ENCODE data around the gene CLDN4.
"Not testable (repeated sequence)": the region's sequence is repeated elsewhere in the genome, so short reads cannot be mapped to it uniquely, and the experiment has no call there.

Gene CLDN4

GRCh38 chr7:73823873-73824592 lies 6.8 kb upstream of the CLDN4 start:
- DNase-seq (ENCODE audit: low spot score): no peak

- no peak for DNase-seq (ENCODE audit: low spot score)
Measured at GRCh38 chr7:73824986-73825385, 5.8 kb upstream of the CLDN4 start.

DNA sequence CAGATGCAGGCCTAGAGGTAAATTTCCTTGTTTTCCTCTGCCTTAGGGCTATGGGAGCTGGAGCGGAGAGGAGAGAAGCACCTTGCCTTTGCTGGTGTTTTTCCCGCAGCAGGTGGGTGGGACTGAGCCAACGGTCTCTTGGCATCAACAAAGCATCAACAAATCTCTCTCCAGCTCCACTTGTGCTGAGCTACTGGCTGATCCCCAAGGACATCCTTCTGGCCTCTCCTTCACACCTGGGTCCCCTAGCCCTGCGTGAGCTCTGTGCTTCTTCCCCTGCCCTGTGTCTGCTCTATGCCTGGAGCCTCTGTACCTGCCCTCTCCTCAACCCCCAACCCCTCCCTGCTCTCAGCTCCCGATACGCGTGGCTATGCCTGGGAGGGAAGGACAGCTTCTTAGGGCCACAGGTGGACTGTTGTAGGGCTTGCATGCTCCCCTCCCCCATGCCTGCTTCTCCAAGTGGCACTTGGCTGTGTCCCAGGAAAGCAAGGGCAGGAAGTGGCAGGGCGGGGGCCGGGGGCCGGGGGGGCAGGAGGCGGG lies 3.2 kb upstream of the CLDN4 start:
- no peak for DNase-seq (ENCODE audit: low spot score)

GRCh38 chr7:73828107-73828803 lies 2.5 kb upstream of the CLDN4 start:
- DNase-seq (ENCODE audit: low spot score): no peak

DNA sequence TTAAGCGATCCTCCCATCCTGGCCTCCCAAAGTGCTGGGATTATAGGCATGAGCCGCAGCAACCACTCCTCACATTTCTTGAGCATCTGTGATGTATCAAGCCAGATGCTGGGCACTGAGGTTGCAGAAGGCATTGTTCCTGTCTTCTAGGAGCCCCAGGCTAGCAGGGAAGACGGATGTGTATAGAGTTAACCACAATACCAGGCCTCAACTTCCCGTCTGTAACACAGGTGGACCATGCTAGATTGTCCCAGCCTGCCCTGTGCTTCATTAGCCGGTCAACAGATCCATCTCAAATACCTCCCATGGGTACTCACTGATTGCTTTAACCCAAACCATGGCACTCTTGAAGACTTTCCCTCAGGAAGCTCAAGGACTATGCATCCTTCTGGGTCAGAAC lies 1.8 kb upstream of the CLDN4 start:
- no peak for DNase-seq (ENCODE audit: low spot score)

DNA sequence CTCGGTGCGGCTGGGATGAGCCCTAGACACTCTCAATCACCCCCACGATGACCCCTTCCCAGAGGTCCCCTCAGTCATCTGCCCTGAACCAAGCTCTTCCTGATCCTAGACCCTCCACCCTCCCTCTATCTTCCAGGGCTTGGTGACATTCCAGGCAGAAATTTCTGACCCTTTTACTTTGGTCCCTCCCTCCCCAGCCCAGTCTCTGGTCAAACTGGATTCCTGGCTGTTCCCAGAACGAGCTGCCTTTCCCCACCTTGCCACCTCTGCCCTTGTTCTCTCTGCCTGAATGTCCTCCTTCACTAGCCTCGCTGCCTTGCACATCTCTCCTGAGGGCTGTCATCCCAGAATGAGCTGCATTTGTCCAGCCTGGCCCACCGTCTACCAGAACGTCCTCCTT lies 1.3 kb upstream of the CLDN4 start:
- DNase-seq (ENCODE audit: low spot score): no peak

DNA sequence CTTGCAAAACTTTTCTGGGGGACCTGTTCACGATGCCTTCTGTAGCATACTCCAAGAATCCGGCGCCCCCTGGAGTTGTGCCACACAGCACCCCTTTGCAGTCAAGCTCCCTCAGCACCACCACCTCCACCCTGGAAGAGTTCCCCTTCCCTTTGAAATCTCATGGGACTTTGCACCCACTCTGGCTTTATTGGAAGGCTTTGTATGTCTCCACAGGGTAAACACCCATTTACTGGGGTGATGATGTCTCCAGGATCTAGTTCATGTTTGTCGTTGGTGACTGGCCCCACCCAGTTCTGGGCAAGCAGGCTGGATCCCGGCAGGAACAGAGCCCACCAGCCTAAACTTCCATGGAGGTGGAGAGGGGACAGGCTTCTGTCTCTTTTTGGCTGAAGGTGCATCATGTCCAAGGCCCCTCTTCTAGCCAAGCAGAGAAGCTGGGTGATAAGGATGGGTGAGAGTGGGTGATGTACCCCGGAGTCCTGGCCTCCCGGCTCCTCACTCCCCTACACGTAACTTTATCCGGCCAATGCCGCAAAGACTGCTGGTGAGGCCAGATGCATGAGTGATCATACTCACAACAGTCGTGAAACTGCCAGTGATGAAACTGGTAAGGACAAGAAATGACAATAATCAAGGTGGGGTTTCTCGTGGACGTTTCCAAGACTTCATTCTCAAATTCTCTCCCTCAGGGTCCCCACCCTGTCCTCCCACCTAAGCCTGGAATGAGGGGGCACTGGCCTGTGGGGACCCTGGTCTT lies 695 bp upstream of the CLDN4 start:
- DNase-seq (ENCODE audit: low spot score): no peak

GRCh38 chr7:73831584-73831833 lies 713 bp downstream of the CLDN4 start:
- DNase-seq (ENCODE audit: low spot score): no peak

- no peak for DNase-seq (ENCODE audit: low spot score)
Measured at GRCh38 chr7:73831834-73832651, 1.2 kb downstream of the CLDN4 start.

GRCh38 chr7:73832806-73833205 lies 2.0 kb downstream of the CLDN4 start:
- no peak for DNase-seq (ENCODE audit: low spot score)

DNA sequence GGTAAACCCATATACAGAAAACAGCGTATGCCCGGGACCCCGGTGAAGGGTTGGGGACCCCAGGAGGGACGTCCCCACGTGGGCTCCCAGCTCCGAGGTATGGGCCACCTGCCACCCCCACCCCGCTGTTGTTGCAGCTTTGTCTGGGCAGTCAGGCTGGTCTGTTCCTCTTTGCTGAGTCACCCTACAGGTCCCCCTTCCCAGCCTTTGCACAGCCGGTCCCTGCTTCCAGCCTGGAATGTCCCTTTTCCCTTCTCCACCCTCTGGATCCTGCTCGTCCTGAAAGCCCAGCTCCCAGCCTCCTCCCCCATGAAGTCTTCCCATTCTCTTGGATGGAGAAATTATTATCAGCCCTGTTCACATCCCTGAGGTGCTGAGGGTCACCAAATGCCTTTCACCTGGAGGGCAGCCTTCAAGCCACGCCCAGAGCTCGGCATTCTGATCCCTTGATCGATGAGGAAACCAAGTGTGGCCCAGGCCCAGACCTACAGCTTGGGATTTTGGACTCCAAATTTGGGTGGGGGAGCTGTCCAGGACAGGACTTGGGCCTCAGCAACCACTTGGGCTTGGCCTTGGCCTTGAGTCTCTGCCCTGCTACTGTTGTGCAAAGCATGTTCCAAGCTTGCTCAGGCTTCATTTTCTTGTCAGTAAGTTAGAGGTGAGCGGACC lies 2.6 kb downstream of the CLDN4 start:
- no peak for DNase-seq (ENCODE audit: low spot score)

GRCh38 chr7:73834626-73835191 lies 3.9 kb downstream of the CLDN4 start:
- DNase-seq (ENCODE audit: low spot score): no peak

DNA sequence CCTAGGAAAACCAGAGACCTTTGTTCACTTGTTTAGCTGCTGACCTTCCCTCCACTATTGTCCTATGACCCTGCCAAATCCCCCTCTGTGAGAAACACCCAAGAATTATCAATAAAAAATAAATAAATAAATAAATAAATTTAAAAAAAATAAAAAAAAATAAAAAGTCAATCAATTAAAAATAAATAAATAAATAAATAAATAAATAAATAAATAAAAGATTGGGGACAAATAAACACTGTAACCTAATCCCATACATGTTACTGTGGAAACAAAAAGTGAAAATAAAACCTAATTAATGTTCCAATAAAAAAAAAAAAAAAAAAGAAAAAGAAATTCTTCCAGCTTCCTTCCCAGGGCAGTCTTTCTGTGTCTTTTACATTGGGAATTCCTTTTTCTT lies 6.4 kb downstream of the CLDN4 start:
- not testable (repeated sequence) for DNase-seq (ENCODE audit: low spot score)

GRCh38 chr7:73838642-73839041 lies 7.8 kb downstream of the CLDN4 start:
- no peak for DNase-seq (ENCODE audit: low spot score)

GRCh38 chr7:73839290-73839689 lies 8.5 kb downstream of the CLDN4 start:
- no peak for DNase-seq (ENCODE audit: low spot score)

DNA sequence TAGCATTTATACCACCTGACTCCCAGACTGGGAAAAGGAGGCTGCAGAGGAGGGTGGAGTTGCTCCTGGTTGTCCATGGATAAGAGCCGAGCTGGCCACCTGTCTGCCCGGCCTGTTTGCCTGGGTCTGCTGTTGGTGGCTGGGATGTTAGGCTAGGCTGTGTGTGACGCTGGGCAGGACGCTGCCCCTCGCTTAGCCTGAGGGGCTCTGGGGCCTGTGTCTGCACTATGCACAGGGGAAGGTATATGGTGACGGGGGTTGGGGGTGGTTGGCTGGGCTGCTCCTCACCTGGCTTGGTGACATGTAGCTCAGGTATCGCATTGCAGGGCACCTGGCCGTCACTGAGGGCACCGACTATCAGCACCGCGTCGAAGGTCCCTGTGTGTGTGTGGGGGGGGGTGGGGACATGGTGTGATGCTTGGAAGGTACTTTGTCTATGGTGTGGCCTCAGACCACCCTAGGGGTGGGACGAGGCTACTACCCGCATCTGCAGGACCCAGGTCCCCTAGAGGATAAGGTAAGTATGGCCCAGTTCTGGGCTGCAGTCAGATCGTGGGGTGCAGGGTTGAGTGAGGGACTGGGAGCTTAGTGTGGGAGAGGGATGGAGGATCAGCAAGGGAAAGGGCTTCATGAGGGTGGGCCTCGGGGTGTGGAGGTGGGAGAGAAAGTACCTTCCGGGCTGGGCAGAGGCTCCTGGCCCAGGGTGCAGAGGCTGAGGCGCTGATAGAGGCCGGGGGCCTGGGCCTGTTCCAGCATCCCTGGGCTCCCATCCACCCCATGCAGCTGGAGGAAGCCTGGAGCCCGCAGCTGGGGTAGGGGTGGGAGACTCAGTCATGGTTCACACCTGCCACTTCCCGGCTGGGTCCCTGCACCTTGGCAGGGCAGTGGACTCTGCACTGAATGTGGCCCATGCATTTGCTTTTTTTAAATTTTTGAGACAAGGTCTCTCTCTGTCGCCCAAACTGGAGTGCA lies 9.2 kb downstream of the CLDN4 start:
- DNase-seq (ENCODE audit: low spot score): no peak

- no peak for DNase-seq (ENCODE audit: low spot score)
Measured at GRCh38 chr7:73840715-73841379, 10.1 kb downstream of the CLDN4 start.

DNA sequence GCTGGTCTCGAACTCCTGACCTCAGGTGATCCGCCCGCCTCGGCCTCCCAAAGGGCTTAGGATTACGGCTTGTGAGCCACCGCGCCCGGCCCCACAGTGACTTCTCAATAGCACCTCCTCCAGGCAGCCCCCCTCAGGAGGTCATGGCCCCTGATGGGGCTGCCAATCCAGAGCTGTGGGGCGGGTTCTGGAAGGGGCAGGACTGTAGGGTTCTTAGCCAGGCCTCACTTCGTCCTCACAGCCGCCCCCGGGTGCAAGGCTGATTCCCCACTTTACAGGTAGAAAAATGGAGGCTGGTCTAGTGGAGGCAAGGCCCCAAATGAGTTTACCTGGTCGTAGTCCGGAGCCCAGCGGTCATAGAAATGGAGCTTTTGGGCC lies 10.9 kb downstream of the CLDN4 start:
- DNase-seq (ENCODE audit: low spot score): no peak
